HG03558 (cell line): ENCODE measurements around the gene DMD.

Source experiments
- ATAC-seq: cut with Tn5 transposase; IDR thresholded peaks from one replicate; pipeline ENCODE4 v1.9.1; 2021; ENCODE audit warnings: moderate number of reproducible peaks; ENCODE audit not compliant: unreplicated experiment; ENCODE audit errors: extremely low read depth

The DMD gene

DNA sequence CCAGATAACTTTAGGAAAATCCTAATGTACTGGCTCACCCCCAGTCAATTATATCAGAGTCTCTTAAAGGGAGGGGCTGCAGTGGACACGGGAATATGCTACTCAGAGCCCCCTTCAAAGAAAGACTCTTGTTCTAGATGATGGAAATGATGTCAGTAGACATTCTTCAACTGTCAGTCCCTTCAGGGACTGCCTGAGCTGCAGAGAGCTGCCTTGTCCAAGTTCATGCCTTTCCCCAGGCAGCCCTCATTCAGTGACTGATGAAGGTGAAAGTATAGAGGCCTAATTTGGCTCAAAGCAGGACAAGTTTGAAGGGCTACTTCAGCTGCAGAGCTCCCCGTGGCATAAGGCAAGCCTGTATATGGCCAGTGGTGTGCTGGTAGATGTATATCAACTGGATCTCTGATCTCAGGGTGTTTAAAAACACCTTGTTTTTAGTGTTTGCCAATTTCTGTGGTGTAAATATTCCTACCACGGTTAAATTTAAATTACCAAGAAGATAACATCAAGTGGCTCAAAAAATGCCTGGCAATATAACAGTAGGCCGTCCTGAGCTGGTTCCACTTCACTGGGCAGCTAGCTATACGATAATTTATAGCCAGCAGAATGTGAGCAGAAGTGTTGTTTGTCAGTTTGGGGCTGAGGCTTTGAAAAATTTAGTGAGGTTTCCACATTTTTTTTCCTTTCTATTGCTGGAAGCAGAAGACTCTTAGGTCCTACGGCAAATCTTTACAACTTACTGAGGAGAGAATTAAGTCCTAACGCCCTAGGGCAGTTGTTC lies 1390.7 kb downstream of the DMD start:
- no peak for ATAC-seq

DNA sequence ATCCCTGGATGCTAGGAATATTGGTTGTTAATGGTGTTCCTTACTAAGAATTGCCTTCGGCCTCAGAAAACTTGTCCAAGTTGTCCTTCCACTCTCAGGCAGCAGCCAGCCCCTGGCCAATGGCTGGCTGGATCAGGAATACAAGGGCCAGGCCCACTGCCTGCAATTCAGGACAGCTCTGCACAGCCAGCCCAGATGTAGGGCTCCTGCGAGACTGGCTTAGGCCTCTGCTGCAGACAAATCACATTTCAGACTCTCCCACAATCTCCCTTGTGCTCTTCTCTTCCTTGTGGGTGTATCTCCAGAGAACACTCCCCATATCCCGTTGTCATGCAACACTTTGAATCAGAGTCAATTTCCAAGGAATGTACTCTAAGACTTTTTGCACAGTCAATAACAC lies 1391.9 kb downstream of the DMD start:
- ATAC-seq, result no peak

GRCh38 chrX:31811106-31811505 lies 1400.2 kb downstream of the DMD start:
- no peak for ATAC-seq

GRCh38 chrX:31808357-31808756 lies 1403.0 kb downstream of the DMD start:
- no peak for ATAC-seq

DNA sequence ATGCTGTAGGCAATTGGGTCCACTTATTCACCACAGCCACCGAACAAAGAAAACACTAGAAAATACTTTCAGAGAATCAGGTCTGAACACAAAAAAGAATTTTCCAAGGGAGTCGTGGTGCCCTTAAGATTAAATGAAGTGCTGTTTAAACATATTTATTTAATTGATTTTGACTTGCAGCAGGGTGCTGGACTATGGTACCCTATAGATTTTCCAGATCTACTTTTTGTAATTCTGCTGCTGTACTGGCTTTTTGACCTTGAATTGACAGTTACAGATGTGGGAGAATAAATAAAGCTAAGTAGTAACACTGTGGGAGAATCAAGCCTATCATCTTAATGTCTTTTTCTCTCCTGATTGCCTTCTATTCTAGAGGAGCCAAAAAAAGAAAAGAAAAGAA lies 1404.2 kb downstream of the DMD start:
- ATAC-seq, result no peak

DNA sequence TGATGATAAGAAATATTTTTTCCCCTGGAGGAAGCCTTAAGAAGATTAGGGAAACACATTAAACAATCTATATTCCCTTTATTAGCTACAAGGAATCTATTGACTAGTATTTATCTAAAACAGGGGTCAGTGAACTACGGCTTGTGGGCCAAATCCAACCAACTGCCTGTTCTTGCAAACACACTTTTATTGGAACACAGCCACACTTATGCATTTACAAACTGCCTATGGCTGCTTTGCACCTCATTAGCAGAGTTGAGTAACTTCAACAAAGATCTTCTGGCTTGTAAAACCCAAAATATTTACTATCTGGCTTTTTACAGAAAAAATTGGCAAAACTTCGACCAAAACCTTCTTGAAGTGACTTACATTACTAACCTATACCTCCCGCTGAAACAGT lies 1405.6 kb downstream of the DMD start:
- no peak for ATAC-seq

- no peak for ATAC-seq
Measured at GRCh38 chrX:31800219-31800618, 1411.1 kb downstream of the DMD start.

DNA sequence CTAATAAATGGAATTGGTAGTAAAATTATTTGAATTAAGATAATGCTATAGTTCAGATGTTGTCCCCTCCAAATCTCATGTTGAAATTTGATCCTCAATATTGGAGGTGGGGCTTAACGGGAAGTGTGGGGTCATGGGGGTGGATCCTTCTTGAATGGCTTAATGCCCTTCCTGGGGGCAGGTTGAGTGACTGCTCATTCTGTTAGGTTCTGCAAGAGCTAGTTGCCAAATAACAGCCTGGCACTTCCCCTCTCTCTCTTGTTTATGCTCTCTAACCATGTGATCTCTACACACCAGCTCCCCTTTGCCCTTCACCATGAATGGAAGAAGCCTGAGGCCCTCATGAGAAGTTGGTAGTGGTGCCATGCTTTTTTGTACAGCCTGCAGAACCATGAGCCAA lies 1414.7 kb downstream of the DMD start:
- ATAC-seq, result no peak

GRCh38 chrX:31747411-31747810 lies 1463.9 kb downstream of the DMD start:
- ATAC-seq, result no peak

GRCh38 chrX:31743004-31743403 lies 1468.3 kb downstream of the DMD start:
- ATAC-seq, result no peak

GRCh38 chrX:31717474-31717873 lies 1493.9 kb downstream of the DMD start:
- ATAC-seq, result no peak

DNA sequence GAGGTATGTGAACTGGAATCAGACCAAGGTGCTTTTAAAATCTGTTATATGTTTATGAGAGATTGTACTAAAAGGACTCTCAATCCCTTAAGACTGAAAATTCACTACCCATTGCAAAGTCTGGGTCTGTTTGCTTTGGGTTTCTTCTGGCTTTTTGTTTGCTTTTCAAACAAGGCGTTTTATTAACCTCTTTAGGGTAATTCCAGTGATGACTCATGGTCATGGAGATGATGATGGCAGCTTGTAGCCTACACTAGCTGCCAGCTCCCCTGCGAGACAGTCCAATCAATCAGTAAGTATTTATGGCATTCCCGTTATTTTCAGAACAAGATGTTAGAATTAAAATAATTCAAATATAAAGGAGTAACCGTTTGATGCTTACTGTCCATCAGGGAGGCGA lies 1495.7 kb downstream of the DMD start:
- ATAC-seq, result no peak

DNA sequence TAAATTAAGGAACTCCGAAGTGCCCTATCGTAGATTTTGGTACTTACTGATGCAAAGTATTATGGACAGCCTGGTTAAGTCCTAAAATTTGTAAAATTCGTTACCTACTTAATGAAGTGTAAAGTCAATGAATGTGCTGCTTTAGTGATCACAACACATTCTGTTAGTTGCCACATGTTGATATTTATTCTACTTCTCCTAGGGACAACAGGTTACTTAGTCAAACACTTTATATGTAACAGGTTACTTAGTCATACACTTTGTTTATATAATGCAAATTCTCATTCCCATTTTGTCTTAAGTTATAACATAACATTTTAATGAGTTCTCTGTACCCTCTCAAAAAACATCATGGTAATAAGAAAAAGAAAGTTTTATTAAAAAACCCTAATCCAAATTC lies 1496.6 kb downstream of the DMD start:
- no peak for ATAC-seq

- no peak for ATAC-seq
Measured at GRCh38 chrX:31713120-31713519, 1498.2 kb downstream of the DMD start.

DNA sequence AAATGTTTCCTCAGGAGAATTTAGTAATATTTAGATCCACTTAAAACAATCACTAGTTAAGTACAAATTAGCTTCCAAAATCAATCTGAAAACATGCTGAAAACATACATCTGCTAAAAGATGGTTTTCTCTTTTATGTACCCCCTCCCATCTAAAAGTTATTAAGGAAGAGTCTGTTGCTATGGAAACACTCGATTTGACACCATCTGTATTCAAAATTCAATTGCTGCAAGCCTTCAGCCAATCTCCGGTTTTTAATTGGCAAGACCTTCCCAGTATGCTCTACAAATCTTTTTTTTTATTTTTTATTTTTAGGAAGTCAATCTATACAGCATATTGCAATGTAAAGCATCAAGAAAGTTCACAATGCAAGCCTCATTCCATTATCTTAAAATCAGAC lies 1500.2 kb downstream of the DMD start:
- no peak for ATAC-seq

DNA sequence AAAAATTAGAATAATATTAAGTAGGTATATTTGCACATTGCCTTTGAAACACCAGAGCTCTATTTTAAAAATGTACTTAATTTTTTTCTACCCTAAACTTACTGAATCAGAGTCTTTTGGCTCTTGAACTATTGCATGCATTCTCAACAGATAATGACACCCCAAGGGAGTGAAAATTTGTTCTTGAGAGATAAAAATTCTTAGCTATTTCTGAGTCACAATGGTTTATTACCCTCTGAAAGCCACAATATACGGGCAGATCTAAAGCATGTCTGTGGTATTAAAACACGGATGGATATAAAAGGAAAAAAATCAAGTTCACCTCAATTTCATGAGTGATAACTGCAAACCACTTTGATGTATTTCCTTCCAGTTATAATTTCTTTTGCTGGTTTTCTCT lies 1503.2 kb downstream of the DMD start:
- ATAC-seq, result no peak

- no peak for ATAC-seq
Measured at GRCh38 chrX:31706466-31706865, 1504.9 kb downstream of the DMD start.

- no peak for ATAC-seq
Measured at GRCh38 chrX:31705816-31706215, 1505.5 kb downstream of the DMD start.

DNA sequence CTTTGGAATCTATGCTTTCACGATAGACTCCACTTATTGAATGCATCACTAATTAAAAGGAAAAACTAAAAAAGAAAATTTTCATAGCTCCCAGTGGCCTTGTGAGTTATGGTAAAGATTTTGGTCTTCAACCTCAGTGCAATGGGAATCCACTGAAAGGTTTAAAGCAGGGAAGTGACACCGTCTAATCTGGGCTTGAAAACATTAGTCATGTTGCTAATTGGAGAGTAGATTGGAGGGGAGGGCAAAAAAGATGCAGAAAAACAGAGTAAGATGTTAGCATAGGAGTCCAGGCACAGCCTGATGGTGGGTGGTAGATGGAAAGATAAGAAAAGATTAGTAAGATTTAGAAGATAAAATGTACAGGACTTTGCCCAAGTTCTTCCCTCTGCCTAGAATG lies 1506.4 kb downstream of the DMD start:
- ATAC-seq, result no peak

- no peak for ATAC-seq
Measured at GRCh38 chrX:31702222-31702621, 1509.1 kb downstream of the DMD start.

DNA sequence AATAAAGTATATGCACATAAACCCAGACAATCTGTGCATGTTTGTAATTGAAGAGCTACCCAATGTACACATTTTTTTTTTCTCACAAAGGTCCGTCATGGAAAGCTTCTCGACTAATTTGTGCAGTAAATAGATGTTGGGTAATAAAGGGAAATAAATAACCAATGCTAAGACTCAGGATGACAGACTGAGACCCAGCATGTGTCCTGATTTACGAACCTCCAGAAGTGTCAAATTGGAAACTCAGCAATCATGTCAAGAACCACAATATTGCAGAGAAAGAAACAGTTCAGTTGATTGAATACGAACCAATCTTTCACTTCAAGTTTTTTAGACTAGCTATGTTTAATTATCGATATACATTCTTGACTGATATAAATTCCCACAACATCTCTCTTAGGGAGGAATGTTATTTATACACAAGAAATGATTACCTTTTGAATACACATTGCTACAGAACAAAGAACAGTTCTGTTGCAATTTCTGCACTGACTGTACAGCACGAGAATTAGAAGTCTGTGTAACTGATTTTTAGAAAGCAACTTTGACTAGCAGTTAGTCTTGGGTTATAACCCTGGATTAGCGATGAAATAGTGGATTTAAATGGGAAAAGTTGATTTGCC lies 1513.9 kb downstream of the DMD start:
- ATAC-seq, result no peak

DNA sequence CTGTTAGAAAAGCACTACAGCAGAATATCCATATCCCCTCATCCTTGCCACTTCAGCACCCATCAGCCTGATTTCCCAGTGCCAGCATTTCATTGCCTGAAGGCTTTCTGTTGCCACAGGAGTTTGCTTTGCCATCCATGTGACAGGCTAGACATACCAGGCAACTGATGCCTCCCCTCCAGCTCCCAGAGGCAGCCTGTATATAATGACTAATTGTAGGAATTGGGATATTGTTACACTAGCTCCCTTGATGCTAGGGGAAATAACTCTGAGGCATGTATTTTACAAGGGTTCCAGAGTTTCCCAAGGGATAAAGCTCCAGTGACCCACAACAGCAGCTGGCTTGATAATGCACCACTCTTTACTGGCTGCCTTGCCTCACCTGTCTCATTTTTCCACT lies 1531.5 kb downstream of the DMD start:
- ATAC-seq, result no peak
